Gastrocnemius medialis (tissue), 4 donors: ENCODE measurements around the gene RBBP7. TPM values are rescaled to one million over a fixed set of nuclear protein-coding genes. Genes with fewer than 3 reads are reported as not detected.
A peak's percentile ranks its signal among the peaks of the same experiment; 100 is the strongest.

Experiments
- ATAC-seq, 2 donors: fragments of 150-250 bp; one replicate each; pipeline ENCODE4 v1.9.1; 2016
- DNase-seq, 2 donors: peaks; one replicate each; pipeline ENCODE4 v3.0.0-alpha.2; 2019
- H3K27ac ChIP-seq, 4 donors: fragments of 200-600 bp; sonication (generic); 1 replicate in 1 of 4; 2 replicates in 3 of 4; pipeline ENCODE4 v1.5.1; 2016 to 2018; ENCODE audit warnings: mild to moderate bottlenecking in 2 of 4, moderate library complexity in 1 of 4
- H3K27me3 ChIP-seq, 3 donors: fragments of 200-600 bp; sonication (generic) in 2 of 3; 1 replicate in 1 of 3; 2 replicates in 2 of 3; pipeline versions ENCODE4 v1.5.1 to v1.6.0; 2016 to 2019; ENCODE audit warnings: mild to moderate bottlenecking in 1 of 3, moderate library complexity in 1 of 3
- H3K36me3 ChIP-seq, 2 donors: fragments of 200-600 bp; sonication (generic) in 1 of 2; one replicate each; pipeline ENCODE4 v1.5.1; 2017 to 2018
- H3K4me1 ChIP-seq, 2 donors: fragments of 200-600 bp; sonication (generic) in 1 of 2; one replicate each; pipeline ENCODE4 v1.5.1; 2016 to 2017; ENCODE audit warnings: mild to moderate bottlenecking in 2 of 2
- H3K4me3 ChIP-seq, 4 donors: fragments of 200-600 bp; sonication (generic) in 3 of 4; 1 replicate in 1 of 4; 2 replicates in 3 of 4; pipeline ENCODE4 v1.5.1; 2016 to 2019; ENCODE audit warnings: mild to moderate bottlenecking in 2 of 4
- H3K9me3 ChIP-seq, 3 donors: fragments of 200-600 bp; sonication (generic) in 2 of 3; 1 replicate in 1 of 3; 2 replicates in 2 of 3; pipeline ENCODE4 v1.5.1; 2016 to 2019
- CTCF ChIP-seq, 5 experiments: fragments of 450-650 bp in 3 of 5; fragments of 200-600 bp in 2 of 5; sonication (generic) in 2 of 5; IDR thresholded peaks in 4 of 5; conservative IDR thresholded peaks in 1 of 5; 1 replicate in 4 of 5; 2 replicates in 1 of 5; pipeline ENCODE4 v1.5.1; 2016 to 2019; ENCODE audit warnings: antibody characterized with exemption in 5 of 5, mild to moderate bottlenecking in 3 of 5, moderate library complexity in 3 of 5
- POLR2A ChIP-seq, 2 donors: fragments of 450-650 bp; IDR thresholded peaks; one replicate each; pipeline ENCODE4 v1.6.1; 2017; ENCODE audit warnings: antibody characterized with exemption in 2 of 2, mild to moderate bottlenecking in 2 of 2, moderate library complexity in 2 of 2
- in situ Hi-C, 4 donors: fragments of 200-750 bp; cut with MboI; loops; one replicate each; pipeline versions ENCODE4 v1.15.0 to v1.8.0; 2017; ENCODE audit warnings: low sequenced_read_pairs in 4 of 4
- intact Hi-C: fragments of 100-400 bp; cut with DNase I; formaldehyde crosslinking; loops from one replicate; pipeline ENCODE4 v1.15.1; 2023; ENCODE audit warnings: low total_unique reads
- total RNA-seq, 4 donors: library from RNA; depleted of rRNA; stranded (reverse); fragments of >200 nt; gene quantifications; one replicate each; pipeline versions ENCODE4 v1.1.0 to v1.2.3, GENCODE V29; 2016

RBBP7 gene
- total RNA-seq, 4 donors from 2014 or later = 95.0 to 325 (median 151) TPM

- in situ Hi-C loops (loop anchor here (10.0 to 25.0 kb wide), 4 partner anchors 57 to 170 kb away; partner anchors contain the start of genes CTPS2 (in 1 of the 4) and SYAP1 (in 1 of the 4)), intact Hi-C loops (loop anchor here (2.0 kb wide), 1 partner anchor 53 kb away; no protein-coding TSS in a partner anchor)
- peaks cover 4 to 8% of the 10 kb centered on the region in 2 donors for H3K4me1 ChIP-seq
- H3K9me3 ChIP-seq = no peaks in the 10 kb centered on the region
- H3K36me3 ChIP-seq = no peaks in the 10 kb centered on the region
- ATAC-seq (peak; percentile 80 to 85), DNase-seq (peak; percentile 63)
- TF ChIP-seq CTCF (IDR thresholded peaks at IDR 0.05 in 4 of 5, conservative IDR thresholded peaks at IDR 0.05 in 1 of 5) = no peak
- TF ChIP-seq POLR2A (IDR thresholded peaks at IDR 0.05) = no peak
- peak overlapping the region; percentile 45 to 71 (median 51) for H3K4me3 ChIP-seq
- peak overlapping the region; percentile 75 to 81 (median 79) for H3K27ac ChIP-seq
- H3K27me3 ChIP-seq = peaks cover 0 to 24% (median 14%) of the 10 kb centered on the region in 3 donors
These were observed 12.0 kb upstream of the RBBP7 start for GRCh38 chrX:16882169-16882568.

GRCh38 chrX:16876696-16877095 is 6.5 kb upstream of the RBBP7 start:
- DNase-seq = no peak
- H3K9me3 ChIP-seq = no peaks in the 10 kb centered on the region
- peaks cover 0 to 32% (median 22%) of the 10 kb centered on the region in 3 donors for H3K27me3 ChIP-seq
- H3K4me1 ChIP-seq = peaks cover 0 to 3% of the 10 kb centered on the region in 2 donors
- no peak for TF ChIP-seq POLR2A (IDR thresholded peaks at IDR 0.05)
- TF ChIP-seq CTCF (IDR thresholded peaks at IDR 0.05 in 4 of 5, conservative IDR thresholded peaks at IDR 0.05 in 1 of 5) = no peak
- no peak overlapping the region for H3K27ac ChIP-seq
- no peak for ATAC-seq
- H3K4me3 ChIP-seq = no peak overlapping the region
- in situ Hi-C loops (loop anchor here in 2 of 4 donors (25.0 kb wide), 2 partner anchors 161 to 164 kb away; partner anchors contain the start of genes CTPS2 (in 1 of the 2) and SYAP1 (in 1 of the 2)), intact Hi-C loops (no loop called here)
- no peaks in the 10 kb centered on the region for H3K36me3 ChIP-seq

- H3K27me3 ChIP-seq = peaks cover 0 to 27% (median 8%) of the 10 kb centered on the region in 3 donors
- intact Hi-C loops = no loop called here
- no peak overlapping the region for H3K27ac ChIP-seq
- in situ Hi-C loops = loop anchor here in 2 of 4 donors (25.0 kb wide), 2 partner anchors 162 to 163 kb away; partner anchors contain the start of genes CTPS2 (in 1 of the 2) and SYAP1 (in 1 of the 2)
- no peak overlapping the region for H3K4me3 ChIP-seq
- no peaks in the 10 kb centered on the region for H3K9me3 ChIP-seq
- ATAC-seq = no peak
- DNase-seq = no peak
- no peaks in the 10 kb centered on the region for H3K36me3 ChIP-seq
- peaks cover 0 to 7% of the 10 kb centered on the region in 2 donors for H3K4me1 ChIP-seq
- TF ChIP-seq CTCF (IDR thresholded peaks at IDR 0.05 in 4 of 5, conservative IDR thresholded peaks at IDR 0.05 in 1 of 5) (no peak), POLR2A (IDR thresholded peaks at IDR 0.05) (no peak)
These were observed 4.4 kb upstream of the RBBP7 start for GRCh38 chrX:16874458-16875095.

GRCh38 chrX:16873106-16873505 is 2.9 kb upstream of the RBBP7 start:
- in situ Hi-C loops = no loop called here
- intact Hi-C loops = no loop called here
- peaks cover 7 to 11% of the 10 kb centered on the region in 2 donors for H3K4me1 ChIP-seq
- H3K27ac ChIP-seq = no peak overlapping the region
- no peak for ATAC-seq
- H3K4me3 ChIP-seq = no peak overlapping the region
- no peaks in the 10 kb centered on the region for H3K9me3 ChIP-seq
- TF ChIP-seq CTCF (IDR thresholded peaks at IDR 0.05 in 4 of 5, conservative IDR thresholded peaks at IDR 0.05 in 1 of 5) = no peak
- TF ChIP-seq POLR2A (IDR thresholded peaks at IDR 0.05) = no peak
- peaks cover 0 to 21% (median 8%) of the 10 kb centered on the region in 3 donors for H3K27me3 ChIP-seq
- no peaks in the 10 kb centered on the region for H3K36me3 ChIP-seq
- no peak for DNase-seq
